RWPE2 (cell line): Measurements from ENCODE around the gene CCL8.

ENCODE experiments used
- ATAC-seq: fragments of 200-7000 bp; cut with Tn5 transposase; 3 replicates; pipeline ENCODE4 v1.9.1; 2021; ENCODE audit warnings: low read depth
- DNase-seq: peaks from one replicate; pipeline ENCODE4 v3.0.0-alpha.2; 2020; ENCODE audit warnings: low spot score
- H3K27ac ChIP-seq: fragments of 450-650 bp; 2 replicates; pipeline ENCODE4 v1.5.1; 2017; ENCODE audit warnings: mild to moderate bottlenecking; ENCODE audit not compliant: poor library complexity, severe bottlenecking
- H3K27me3 ChIP-seq: fragments of 250-450 bp; sonication (Bioruptor Pico); 2 replicates; pipeline ENCODE4 v1.5.1; 2021; ENCODE audit warnings: mild to moderate bottlenecking, moderate library complexity; ENCODE audit not compliant: insufficient read depth, poor library complexity, severe bottlenecking
- H3K36me3 ChIP-seq: fragments of 250-450 bp; sonication (Bioruptor Pico); 2 replicates; pipeline ENCODE4 v1.5.1; 2020; ENCODE audit warnings: low read depth, mild to moderate bottlenecking, moderate library complexity
- H3K4me1 ChIP-seq: fragments of 250-450 bp; sonication (Bioruptor Pico); 2 replicates; pipeline ENCODE4 v1.5.1; 2021; ENCODE audit warnings: mild to moderate bottlenecking, moderate library complexity; ENCODE audit not compliant: insufficient read depth, poor library complexity, severe bottlenecking
- H3K4me3 ChIP-seq: fragments of 250-450 bp; sonication (Bioruptor Pico); 2 replicates; pipeline ENCODE4 v1.5.1; 2021; ENCODE audit warnings: mild to moderate bottlenecking, moderate library complexity; ENCODE audit not compliant: severe bottlenecking
- H3K9me3 ChIP-seq: fragments of 250-450 bp; sonication (Bioruptor Pico); 2 replicates; pipeline ENCODE4 v1.5.1; 2021; ENCODE audit warnings: mild to moderate bottlenecking, moderate library complexity; ENCODE audit not compliant: severe bottlenecking
- TF ChIP-seq, protein P1 (sequence below): fragments of 450-650 bp; IDR thresholded peaks from one replicate; pipeline ENCODE4 v1.5.1; 2017; ENCODE audit warnings: mild to moderate bottlenecking, moderate library complexity; ENCODE audit not compliant: poor library complexity, severe bottlenecking

The CCL8 gene

GRCh38 chr17:34285286-34285792, 33.9 kb upstream of the CCL8 start, which contains the start of gene CCL11:
Gene CCL11, plus strand, starts transcription at chr17:34285742. Its CDS starts 67 bp downstream, at chr17:34285809.
- no peaks in the 10 kb centered on the region for H3K36me3 ChIP-seq
- H3K4me1 ChIP-seq, result no peaks in the 10 kb centered on the region
- ATAC-seq, result no peak
- no peaks in the 10 kb centered on the region for H3K9me3 ChIP-seq
- H3K27ac ChIP-seq, result no peak within 1 kb of the TSS
- no peak for DNase-seq
- no peak within 1 kb of the TSS for H3K4me3 ChIP-seq
- TF ChIP-seq, protein P1, sequence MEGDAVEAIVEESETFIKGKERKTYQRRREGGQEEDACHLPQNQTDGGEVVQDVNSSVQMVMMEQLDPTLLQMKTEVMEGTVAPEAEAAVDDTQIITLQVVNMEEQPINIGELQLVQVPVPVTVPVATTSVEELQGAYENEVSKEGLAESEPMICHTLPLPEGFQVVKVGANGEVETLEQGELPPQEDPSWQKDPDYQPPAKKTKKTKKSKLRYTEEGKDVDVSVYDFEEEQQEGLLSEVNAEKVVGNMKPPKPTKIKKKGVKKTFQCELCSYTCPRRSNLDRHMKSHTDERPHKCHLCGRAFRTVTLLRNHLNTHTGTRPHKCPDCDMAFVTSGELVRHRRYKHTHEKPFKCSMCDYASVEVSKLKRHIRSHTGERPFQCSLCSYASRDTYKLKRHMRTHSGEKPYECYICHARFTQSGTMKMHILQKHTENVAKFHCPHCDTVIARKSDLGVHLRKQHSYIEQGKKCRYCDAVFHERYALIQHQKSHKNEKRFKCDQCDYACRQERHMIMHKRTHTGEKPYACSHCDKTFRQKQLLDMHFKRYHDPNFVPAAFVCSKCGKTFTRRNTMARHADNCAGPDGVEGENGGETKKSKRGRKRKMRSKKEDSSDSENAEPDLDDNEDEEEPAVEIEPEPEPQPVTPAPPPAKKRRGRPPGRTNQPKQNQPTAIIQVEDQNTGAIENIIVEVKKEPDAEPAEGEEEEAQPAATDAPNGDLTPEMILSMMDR, result no peak
- no peaks in the 10 kb centered on the region for H3K27me3 ChIP-seq

- Histone ChIP-seq H3K27me3 (no peaks in the 10 kb centered on the region), H3K4me1 (no peaks in the 10 kb centered on the region), H3K4me3 (no peak overlapping the region), H3K36me3 (no peaks in the 10 kb centered on the region), H3K9me3 (no peaks in the 10 kb centered on the region), H3K27ac (no peak overlapping the region)
- DNase-seq (no peak), ATAC-seq (no peak)
- TF ChIP-seq, protein P1, result no peak
Measured at GRCh38 chr17:34287875-34288274, 31.4 kb upstream of the CCL8 start.

- H3K4me1 ChIP-seq, result no peaks in the 10 kb centered on the region
- no peak for ATAC-seq
- H3K4me3 ChIP-seq, result no peak overlapping the region
- DNase-seq, result no peak
- no peaks in the 10 kb centered on the region for H3K9me3 ChIP-seq
- H3K36me3 ChIP-seq, result no peaks in the 10 kb centered on the region
- H3K27ac ChIP-seq, result no peak overlapping the region
- TF ChIP-seq, protein P1, result no peak
- H3K27me3 ChIP-seq, result no peaks in the 10 kb centered on the region
Measured at GRCh38 chr17:34290586-34290985, 28.6 kb upstream of the CCL8 start.

GRCh38 chr17:34291721-34292348, 27.4 kb upstream of the CCL8 start:
- no peaks in the 10 kb centered on the region for H3K9me3 ChIP-seq
- TF ChIP-seq, protein P1, result no peak
- DNase-seq, result no peak
- no peak overlapping the region for H3K4me3 ChIP-seq
- H3K27me3 ChIP-seq, result no peaks in the 10 kb centered on the region
- no peak overlapping the region for H3K27ac ChIP-seq
- no peaks in the 10 kb centered on the region for H3K4me1 ChIP-seq
- no peak for ATAC-seq
- H3K36me3 ChIP-seq, result no peaks in the 10 kb centered on the region

DNA sequence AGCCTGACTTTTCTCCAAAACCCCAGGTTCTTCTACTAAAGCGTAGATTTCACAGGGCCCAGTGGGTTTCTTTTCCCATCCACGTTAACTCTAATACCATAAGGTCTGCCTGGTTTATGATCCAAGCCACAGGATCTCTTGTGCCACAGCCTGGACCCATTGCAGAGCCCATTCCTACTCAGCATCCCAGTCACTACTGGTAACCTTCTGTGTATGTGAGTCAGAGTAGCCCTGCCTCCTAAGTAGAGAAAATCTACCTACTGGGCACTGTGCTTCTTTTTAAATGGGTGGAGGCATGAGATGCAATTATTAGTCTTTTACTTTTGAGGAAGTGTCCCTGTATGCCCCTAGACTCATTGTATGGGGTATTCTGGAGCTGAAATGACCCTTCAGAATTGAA, 20.2 kb upstream of the CCL8 start:
- no peaks in the 10 kb centered on the region for H3K36me3 ChIP-seq
- TF ChIP-seq, protein P1, result no peak
- H3K27ac ChIP-seq, result no peak overlapping the region
- no peak for DNase-seq
- no peak for ATAC-seq
- H3K9me3 ChIP-seq, result no peaks in the 10 kb centered on the region
- H3K4me1 ChIP-seq, result no peaks in the 10 kb centered on the region
- H3K4me3 ChIP-seq, result no peak overlapping the region
- no peaks in the 10 kb centered on the region for H3K27me3 ChIP-seq
